Femur (tissue), 1 donor: ENCODE measurements around the gene IGLL1.
"Not testable (repeated sequence)": the region's sequence is repeated elsewhere in the genome, so short reads cannot be mapped to it uniquely, and the experiment has no call there.

Source experiments
- DNase-seq: peaks from one replicate; pipeline ENCODE4 v3.0.0-alpha.2; 2017

Gene IGLL1

DNA sequence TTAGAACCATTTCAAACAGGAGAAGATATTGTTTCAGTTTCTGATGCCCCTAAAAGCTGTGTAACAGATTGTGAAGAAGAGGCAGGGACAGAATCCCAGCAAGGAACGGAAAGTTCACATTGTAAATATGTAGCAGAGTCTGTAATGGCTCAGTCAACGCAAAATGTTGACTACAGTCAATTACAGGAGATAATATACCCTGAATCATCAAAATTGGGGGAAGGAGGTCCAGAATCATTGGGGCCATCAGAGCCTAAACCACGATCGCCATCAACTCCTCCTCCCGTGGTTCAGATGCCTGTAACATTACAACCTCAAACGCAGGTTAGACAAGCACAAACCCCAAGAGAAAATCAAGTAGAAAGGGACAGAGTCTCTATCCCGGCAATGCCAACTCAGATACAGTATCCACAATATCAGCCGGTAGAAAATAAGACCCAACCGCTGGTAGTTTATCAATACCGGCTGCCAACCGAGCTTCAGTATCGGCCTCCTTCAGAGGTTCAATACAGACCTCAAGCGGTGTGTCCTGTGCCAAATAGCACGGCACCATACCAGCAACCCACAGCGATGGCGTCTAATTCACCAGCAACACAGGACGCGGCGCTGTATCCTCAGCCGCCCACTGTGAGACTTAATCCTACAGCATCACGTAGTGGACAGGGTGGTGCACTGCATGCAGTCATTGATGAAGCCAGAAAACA, 40.8 kb downstream of the IGLL1 start:
- DNase-seq: peak; percentile 86

DNA sequence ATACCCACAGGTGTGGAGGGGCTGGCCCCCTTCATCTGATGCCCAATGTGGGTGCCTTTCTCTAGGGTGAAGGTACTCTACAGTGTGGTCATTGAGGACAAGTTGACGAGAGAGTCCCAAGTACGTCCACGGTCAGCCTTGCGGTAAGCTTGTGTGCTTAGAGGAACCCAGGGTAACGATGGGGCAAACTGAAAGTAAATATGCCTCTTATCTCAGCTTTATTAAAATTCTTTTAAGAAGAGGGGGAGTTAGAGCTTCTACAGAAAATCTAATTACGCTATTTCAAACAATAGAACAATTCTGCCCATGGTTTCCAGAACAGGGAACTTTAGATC, 41.4 kb downstream of the IGLL1 start:
- not testable (repeated sequence) for DNase-seq

DNA sequence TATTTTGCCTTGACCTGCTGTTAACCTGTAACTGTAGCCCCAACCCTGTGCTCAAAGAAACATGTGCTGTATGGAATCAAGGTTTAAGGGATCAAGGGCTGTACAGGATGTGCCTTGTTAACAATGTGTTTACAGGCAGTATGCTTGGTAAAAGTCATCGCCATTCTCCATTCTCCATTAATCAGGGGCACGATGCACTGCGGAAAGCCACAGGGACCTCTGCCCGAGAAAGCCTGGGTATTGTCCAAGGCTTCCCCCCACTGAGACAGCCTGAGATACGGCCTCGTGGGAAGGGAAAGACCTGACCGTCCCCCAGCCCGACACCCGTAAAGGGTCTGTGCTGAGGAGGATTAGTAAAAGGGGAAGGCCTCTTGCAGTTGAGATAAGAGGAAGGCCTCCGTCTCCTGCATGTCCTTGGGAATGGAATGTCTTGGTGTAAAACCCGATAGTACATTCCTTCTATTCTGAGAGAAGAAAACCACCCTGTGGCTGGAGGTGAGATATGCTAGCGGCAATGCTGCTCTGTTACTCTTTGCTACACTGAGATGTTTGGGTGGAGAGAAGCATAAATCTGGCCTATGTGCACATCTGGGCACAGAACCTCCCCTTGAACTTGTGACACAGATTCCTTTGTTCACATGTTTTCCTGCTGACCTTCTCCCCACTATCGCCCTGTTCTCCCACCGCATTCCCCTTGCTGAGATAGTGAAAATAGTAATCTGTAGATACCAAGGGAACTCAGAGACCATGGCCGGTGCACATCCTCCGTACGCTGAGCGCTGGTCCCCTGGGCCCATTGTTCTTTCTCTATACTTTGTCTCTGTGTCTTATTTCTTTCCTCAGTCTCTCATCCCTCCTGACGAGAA, 42.0 kb downstream of the IGLL1 start:
- peak; percentile 12 for DNase-seq

DNA sequence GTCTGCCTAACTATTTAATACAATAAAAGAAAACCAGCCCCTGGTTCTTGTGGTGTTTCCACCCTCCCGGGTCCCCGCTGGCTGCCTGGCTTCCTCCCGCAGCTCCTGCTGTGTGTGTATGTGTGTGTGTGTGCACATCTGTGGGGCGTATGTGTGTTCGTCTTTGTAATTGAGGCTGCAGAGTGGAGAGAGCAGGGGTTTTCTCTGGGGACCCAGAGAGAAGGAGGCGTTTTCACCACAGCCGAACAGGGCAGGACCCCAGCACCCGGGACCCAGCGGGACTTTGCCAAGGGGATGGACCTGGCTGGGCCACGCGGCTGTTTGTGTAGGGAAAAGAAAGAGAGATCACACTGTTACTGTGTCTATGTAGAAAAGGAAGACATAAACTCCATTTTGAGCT, 42.7 kb downstream of the IGLL1 start:
- DNase-seq: peak; percentile 44

DNA sequence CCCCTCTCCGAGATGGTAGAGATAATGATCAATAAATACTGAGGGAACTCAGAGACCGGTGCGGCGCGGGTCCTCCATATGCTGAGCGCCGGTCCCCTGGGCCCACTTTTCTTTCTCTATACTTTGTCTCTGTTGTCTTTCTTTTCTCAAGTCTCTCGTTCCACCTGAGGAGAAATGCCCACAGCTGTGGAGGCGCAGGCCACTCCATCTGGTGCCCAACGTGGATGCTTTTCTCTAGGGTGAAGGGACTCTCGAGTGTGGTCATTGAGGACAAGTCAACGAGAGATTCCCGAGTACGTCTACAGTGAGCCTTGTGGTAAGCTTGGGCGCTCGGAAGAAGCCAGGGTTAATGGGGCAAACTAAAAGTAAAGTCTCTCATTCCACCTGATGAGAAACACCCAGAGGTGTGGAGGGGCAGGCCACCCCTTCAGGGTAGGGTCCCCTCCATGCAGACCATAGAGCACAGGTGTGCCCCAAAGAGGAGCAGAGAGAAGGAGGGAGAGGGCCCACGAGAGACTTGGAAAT, 43.2 kb downstream of the IGLL1 start:
- DNase-seq: peak; percentile 10

DNA sequence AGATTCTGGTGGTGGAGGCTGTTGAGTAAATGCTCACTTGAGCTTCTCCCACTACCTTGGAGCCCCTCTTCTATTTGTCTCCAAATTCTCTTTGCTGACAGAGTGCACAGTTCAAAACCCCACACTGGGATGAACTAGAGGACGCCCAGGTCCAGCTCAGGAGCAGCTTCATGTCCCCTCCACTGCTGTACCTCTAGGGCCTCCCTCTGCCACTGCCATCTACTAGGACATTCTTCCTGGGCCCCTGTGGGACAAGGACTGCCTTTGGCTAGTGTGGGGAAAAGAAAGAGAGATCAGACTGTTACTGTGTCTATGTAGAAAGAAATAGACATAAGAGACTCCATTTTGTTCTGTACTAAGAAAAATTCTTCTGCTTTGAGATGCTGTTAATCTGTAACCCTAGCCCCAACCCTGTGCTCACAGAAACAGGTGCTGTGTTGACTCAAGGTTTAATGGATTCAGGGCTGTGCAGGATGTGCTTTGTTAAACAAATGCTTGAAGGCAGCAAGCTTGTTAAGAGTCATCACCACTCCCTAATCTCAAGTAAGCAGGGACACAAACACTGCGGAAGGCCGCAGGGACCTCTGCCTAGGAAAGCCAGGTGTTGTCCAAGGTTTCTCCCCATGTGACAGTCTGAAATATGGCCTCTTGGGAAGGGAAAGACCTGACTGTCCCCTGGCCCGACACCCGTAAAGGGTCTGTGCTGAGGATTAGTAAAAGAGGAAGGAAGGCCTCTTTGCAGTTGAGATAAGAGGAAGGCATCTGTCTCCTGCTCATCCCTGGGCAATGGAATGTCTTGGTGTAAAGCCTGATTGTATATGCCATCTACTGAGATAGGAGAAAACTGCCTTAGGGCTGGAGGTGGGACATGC, 44.1 kb downstream of the IGLL1 start:
- peak; percentile 7 for DNase-seq

DNA sequence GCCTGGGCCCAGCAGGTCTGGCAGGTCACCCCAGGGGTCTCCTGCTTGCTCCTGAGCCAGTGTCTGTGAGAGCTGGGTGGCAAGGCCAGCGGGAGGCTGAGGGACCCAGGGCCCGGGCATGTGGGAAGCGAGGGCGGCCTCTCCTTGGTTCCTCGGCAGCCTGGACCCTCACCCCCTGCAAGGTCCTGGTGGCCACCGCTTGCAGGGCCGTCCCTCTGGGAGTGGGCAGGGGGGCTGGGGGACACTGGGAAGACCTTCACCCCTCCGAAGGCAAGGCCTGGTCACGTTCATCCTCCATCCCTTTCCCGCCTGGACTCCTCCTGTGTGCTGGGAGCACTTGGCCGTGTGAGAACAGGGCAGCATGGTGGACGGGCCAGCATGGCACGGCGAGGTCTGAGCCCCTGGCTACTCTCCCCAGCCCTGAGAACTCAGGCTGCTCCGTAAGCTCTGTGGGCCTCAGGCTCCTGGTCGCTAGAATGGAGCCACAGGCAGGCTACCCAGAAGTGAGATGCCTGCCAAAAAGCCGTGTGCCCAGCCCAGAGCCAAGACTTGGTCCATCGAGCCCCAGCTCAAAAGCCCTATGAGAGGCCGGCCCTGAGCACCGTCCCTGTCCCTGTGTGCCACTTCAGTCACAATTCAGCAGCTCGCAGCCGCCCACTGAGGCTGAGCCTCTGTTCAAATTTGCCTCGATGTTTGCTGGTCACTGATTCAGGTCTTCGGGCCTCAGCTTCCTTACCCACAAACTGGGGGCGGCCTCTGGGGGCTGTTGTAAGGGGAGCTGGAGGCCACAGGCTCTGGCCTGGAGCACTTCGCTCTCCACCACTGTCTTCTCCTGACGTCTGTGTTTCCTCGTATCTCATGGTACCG, 45.0 kb downstream of the IGLL1 start:
- DNase-seq: peak; percentile 20

DNA sequence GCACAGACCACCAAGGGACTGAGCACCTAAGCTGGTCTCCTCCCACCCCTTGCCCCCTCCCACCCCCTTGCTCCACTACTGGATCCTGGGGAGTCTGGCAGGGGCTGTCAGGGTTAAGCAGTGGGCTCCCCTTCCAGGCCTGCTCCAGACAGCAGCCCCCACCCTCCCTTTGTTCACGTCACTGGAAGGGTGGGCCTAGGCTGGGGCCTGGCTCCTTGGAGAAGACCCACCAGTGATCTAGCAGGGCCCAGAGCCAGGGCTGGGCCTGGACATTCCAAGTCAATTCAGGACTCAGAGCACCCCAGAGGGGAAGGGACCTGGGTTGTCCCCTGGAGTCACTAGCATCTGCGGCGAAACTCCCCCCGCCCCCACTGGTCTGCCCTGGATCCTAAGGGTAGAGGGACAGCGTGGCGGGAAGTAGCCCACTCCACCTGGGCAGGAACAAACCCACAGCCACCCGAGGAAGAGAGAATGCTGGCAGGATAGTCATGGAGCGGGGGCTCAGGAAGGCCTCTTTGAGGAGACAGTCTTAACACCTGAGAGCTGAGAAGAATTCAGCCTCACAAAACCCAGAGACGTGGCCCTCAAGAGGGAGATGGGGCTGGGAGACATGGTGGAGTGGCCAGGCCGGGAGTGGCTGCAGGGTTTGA, 45.8 kb downstream of the IGLL1 start:
- DNase-seq: no peak

DNA sequence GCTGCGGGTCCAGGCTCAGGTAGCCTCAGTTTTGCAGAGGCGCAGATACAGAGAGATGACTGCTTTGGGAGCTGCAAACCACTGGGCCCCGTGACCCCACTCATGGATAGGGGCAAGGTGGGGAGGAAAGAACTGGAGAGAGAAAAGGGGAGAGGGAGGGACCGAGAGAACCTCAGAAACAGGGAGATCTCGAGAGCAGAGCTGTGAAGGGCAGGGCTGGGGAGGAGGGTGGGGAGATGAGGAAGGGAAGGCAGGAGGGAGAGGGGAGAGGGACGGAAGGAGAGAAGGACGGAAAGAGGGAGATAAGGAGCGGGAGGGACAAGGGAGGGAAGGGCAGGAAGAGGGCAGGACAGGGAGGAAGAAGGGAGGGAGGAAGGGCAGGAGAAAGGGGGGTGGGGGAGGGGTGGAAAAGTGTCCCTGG, 46.3 kb downstream of the IGLL1 start:
- no peak for DNase-seq

DNA sequence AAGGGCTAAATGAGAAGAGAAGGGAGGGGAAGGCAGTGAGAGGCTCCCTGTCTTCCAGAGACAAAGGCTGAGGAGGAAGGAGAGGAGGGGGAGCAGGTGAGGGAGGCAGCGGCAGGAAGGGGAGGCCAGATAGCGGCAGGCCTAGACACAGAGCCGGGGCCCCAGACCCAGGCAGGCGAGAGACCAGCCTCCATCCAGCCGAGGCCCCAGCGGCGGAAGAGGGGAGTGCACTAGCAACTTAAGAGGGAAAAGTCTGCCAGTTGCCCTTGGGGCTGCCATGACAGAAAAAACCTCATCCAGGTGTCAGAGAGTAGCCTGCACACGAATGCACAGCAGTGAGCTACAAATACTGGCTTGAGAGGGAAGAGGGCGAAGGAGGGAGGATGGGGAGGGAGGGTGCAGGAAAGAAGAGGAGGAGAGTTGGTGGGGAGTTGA, 46.7 kb downstream of the IGLL1 start:
- no peak for DNase-seq

DNA sequence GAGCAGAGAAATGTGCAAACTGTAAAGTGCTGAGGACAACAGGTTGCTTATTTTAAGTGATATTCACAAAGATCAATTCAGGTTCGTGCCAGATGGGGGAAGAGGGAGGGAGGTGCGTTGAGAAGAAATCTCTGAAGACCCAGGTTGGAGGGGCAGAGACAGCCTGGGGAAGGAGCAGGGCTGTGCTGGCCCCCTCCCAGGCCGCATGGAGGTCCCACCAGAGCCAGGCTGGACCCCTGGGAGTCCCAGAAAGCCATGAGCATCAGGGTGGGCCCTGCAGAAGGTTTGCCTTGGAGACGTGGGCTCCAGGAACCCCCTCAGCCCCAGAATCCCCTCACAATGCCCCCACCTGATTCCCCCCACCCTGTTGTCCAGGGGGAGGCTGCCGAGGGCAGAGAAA, 47.4 kb downstream of the IGLL1 start:
- no peak for DNase-seq

DNA sequence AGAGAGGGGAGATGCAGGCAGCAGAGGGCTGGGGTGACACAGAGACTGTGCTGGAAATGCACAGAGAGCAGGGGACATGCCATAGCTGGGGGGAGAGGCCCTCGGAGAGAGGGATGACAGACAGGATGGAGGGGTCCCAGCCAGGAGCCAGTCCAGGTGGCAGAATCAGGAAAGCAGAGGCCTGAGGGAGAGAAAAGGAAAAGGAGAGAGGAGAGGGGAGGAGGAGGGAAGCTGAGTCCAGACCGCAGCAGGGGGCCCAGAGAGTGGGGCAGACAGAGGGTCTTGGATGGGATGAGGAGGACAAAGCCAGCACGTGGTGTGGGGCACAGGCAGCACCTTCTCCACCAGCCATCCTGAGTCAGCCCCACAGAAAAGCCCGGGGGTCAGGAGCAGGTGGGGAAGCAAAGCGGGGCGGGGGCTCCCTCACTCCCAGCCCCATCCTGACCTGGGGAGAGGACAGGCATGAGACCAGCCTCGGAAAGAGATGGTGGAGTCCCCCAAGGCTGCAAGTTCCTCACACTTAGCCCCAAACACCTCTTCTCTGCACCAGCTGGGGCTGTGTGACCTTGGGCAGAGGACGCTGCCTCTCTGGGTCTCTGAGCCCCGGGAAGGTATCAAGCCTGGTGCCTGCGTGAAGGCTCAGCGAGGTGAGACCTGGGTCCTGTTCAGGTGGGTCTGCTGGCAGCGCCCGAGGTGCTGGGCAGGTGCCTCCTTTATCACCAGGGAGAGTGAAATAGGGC, 48.0 kb downstream of the IGLL1 start:
- DNase-seq: no peak

DNA sequence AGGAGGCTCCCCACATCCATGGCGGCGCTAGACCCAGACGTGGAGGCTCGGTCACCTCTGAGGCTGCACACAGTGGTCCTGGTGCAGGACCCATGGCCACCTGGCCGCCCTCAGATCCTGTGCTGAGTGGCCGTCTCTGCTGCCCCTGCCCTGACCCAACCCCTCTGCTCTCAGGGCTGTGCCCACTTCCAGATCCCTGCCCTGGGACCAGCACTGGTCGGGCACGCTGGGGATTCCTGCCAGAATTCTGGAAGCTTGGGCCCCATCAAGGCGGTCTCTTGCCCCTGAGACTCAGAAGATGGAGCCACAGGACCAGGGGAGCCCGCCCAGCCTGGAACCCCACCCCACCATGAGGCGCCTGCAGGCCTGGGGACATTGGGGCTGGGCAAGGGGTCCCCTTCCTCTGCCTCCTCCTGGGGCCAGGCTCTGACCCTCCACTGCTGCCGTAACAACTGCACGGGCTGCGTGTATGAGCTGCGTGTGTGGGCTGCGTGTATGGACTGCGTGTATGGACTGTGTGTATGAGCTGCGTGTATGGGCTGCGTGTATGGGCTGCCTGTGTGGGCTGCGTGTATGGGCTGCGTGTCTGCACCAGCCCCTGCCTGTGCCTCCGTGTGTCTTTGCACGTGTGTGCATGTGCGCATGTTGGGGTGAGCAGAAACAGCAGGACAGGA, 48.7 kb downstream of the IGLL1 start:
- no peak for DNase-seq

DNA sequence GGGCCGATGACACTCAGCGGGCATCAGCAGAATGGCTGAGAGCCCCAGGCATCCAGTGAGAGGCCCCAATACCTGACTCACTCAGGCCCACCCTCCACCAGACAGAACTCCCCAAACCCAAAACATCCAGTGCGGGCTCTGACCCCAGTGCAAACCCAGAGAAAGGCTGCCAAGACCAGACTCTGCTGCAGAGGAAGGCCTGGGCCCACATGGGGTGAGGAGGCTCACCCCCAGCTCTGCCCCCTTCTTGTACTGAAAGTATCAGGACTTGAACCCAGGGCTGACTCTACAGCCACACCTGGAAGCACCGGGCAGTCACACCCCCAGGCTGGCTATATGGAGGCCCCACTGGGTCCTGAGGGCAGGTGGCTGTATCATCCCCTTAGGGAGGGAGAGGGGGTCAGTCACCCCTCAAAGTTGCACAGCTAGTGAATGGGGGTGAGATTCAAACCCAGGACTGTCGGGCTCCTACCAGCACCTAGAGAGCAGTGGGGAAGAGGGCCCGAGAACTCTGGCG, 49.3 kb downstream of the IGLL1 start:
- DNase-seq: no peak

DNA sequence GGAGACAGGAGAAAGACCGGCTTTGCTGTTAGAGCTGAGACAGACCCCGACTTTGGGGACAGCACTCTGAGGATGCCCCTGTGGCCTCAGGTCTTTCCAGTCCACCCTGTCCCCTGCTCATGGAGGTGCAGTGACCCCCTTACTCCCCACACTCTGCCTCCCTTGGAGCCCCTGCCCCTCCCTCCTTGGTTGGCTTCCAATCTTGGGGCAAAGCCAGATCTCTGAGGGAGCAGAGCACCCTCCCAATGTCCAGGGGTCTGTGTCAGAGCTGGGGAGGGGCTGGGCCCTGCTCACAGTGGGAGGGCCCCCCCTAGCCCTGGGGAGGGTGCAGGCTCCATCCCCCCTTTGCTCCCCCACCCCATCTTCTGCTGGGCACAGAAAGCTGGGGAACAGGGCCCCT, 50.0 kb downstream of the IGLL1 start:
- no peak for DNase-seq

DNA sequence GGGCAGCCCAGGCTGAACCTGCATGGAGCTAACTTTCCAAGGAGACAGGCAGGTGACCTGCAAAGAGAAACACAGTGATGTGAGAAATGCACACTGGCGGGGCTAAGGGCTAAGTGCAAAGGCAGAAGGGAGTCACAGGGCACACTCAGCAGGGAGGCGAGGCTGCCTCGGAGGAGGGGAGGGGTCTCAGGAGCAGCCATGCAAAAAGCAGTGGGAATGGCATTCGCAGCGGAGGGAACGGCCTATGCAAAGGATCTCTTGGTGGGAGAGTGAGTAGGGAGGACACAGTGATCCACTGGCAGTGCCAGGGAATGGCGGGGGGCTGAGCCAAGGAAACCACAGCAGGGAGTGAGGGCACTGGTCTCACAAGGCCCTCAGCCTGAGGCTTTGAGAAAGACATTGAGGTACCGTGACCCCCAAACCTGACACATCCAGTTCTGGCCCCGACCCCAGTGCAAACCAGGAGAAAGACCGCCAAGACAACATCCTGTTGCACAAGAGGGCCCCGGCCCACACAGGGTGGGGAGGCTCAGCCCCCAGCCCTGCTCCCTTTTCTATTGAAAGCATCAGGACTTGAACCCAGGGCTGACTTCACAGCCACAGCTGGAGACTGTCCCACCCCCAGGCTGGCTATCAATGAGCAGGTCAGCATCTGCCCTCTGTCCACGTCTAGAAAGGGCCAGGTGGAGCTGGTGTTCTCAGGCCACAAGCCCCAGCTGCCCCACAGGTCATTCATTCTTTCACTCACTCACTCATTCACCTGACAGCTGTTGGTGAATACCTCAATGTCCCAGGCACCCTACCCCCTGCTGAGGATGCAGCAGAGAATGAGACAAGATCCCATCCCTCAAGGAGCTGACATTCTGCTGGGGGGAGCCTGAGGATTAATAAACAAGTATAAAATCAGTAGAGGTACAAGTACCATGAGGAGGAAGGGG, 50.7 kb downstream of the IGLL1 start:
- peak; percentile 18 for DNase-seq

DNA sequence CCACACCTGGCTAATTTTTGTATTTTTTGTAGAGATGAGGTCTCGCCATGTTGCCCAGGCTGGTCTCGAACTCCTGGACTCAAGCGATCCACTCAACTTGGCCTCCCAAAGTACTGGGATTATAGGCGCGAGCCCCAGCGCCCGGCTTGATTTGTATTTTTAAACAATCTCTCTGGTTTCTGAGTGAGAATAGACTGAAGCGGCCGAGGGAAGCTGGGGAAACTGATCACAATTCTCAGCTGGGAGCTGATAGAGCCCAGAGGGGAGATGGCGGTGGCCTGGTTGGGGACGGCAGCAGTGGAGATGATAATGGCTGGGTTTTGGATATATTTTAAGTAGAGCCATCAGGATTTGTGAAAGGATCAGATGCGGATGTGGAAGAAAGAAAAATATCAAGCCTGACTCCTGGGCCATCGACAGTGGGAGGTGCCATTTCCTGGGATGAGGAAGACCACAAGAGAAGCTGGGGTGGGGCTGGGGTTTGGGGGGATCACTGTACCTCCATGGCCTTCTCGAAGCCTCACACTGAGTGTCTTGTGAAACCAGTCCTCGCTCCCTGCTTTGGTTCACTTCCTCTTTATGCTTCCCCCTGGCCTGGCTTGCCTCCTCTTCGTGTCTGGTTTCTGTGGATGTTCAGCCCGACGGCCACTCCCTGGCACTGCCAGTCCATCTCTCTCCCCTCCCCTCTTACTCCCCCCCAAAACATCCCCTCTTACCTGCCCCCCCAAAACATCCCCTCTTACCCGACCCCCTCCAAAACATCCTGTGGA, 51.9 kb downstream of the IGLL1 start:
- no peak for DNase-seq
